ENCODE results near the gene SGSM2. TPM values are rescaled to one million over a fixed set of nuclear protein-coding genes. Genes with fewer than 3 reads are reported as not detected.

Gene SGSM2
- total and polyA plus RNA-seq, 2 experiments from 2014 or later: 13.7 to 52.4 TPM

- H2AFZ ChIP-seq: no peak overlapping the region
- H3K27me3 Mint-ChIP-seq (ENCODE audit: insufficient read depth, low read depth, poor library complexity): peaks cover 35% of the 10 kb centered on the region
- H3K9me3 Mint-ChIP-seq: peaks cover 3% of the 10 kb centered on the region; the same call in 1 of the 3 replicates
- H3K27ac Mint-ChIP-seq: peak overlapping the region; percentile 42; the same call in 1 of the 2 replicates
- no peaks in the 10 kb centered on the region for H3K27me3 ChIP-seq (ENCODE audit: insufficient read depth)
- no peak overlapping the region for H3K27ac ChIP-seq (ENCODE audit: low read depth)
- H3F3A ChIP-seq (replicated peaks; ENCODE audit: low read depth): peaks cover 16% of the 10 kb centered on the region
- no peak for ATAC-seq
- peaks cover 32% of the 10 kb centered on the region for H3K4me1 ChIP-seq (ENCODE audit: insufficient read depth)
- peaks cover 48% of the 10 kb centered on the region for H3K4me1 Mint-ChIP-seq
- H4K20me1 ChIP-seq (replicated peaks; ENCODE audit: insufficient read depth): no peaks in the 10 kb centered on the region; the same call in 1 of the 2 replicates
- H3K79me2 ChIP-seq (replicated peaks; ENCODE audit: insufficient read depth): peaks cover 48% of the 10 kb centered on the region
- H3K4me3 Mint-ChIP-seq: peak overlapping the region; percentile 96
- H3K4me2 ChIP-seq: peak overlapping the region; percentile 97
- no peak for DNase-seq (ENCODE audit: low spot score)
- H3K36me3 Mint-ChIP-seq (ENCODE audit: low read depth): peaks cover 10% of the 10 kb centered on the region; the same call in 1 of the 3 replicates
- H3K9me2 ChIP-seq (ENCODE audit: insufficient read depth): no peaks in the 10 kb centered on the region
- H3K36me3 ChIP-seq (ENCODE audit: insufficient read depth): no peaks in the 10 kb centered on the region
- TF ChIP-seq, protein P1, sequence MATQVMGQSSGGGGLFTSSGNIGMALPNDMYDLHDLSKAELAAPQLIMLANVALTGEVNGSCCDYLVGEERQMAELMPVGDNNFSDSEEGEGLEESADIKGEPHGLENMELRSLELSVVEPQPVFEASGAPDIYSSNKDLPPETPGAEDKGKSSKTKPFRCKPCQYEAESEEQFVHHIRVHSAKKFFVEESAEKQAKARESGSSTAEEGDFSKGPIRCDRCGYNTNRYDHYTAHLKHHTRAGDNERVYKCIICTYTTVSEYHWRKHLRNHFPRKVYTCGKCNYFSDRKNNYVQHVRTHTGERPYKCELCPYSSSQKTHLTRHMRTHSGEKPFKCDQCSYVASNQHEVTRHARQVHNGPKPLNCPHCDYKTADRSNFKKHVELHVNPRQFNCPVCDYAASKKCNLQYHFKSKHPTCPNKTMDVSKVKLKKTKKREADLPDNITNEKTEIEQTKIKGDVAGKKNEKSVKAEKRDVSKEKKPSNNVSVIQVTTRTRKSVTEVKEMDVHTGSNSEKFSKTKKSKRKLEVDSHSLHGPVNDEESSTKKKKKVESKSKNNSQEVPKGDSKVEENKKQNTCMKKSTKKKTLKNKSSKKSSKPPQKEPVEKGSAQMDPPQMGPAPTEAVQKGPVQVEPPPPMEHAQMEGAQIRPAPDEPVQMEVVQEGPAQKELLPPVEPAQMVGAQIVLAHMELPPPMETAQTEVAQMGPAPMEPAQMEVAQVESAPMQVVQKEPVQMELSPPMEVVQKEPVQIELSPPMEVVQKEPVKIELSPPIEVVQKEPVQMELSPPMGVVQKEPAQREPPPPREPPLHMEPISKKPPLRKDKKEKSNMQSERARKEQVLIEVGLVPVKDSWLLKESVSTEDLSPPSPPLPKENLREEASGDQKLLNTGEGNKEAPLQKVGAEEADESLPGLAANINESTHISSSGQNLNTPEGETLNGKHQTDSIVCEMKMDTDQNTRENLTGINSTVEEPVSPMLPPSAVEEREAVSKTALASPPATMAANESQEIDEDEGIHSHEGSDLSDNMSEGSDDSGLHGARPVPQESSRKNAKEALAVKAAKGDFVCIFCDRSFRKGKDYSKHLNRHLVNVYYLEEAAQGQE (IDR thresholded peaks at IDR 0.05; ENCODE audit: unreplicated experiment): no peak
- TF ChIP-seq ZNF114 (CRISPR knock-in tag; IDR thresholded peaks at IDR 0.05) (no peak), CTCF (conservative IDR thresholded peaks at IDR 0.05; ENCODE audit: low read depth in 2 of 2) (0 out of 4 replicates have a peak, but pooled peaks of 1 of the 2 experiments have one; percentile 13), POLR2AphosphoS5 (IDR thresholded peaks at IDR 0.05; ENCODE audit: low read depth) (no peak)
- H3K4me3 ChIP-seq: peak overlapping the region; percentile 83; the same call in 1 of the 2 replicates
Measured at GRCh38 chr17:2395258-2396181, 58.2 kb downstream of the SGSM2 start.

DNA sequence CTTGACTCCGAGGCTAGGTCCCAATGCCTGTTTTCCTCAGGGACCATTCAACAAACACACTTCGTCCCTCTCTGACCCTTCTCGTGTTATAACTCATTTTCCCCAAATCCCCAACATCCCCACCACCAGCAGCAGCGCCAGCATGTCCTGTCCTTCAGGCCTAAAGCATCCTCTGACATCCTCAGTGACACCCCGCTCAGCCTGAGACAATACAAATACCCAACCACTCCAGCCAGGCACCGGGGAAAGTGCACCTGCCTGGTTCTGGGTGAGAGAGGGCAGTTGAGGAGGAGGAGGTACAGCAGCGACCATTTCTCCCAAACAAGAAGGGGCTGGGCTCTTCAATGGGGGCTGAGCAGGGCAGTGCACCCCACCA lies 58.9 kb downstream of the SGSM2 start:
- ATAC-seq: no peak
- H2AFZ ChIP-seq: peak overlapping the region; percentile 59; the same call in 1 of the 2 replicates
- H3K4me1 Mint-ChIP-seq: peaks cover 48% of the 10 kb centered on the region

More for the DNA sequence above, 58.9 kb downstream of the SGSM2 start:
- Histone ChIP-seq H4K20me1 (replicated peaks; ENCODE audit: insufficient read depth) (no peaks in the 10 kb centered on the region; the same call in 1 of the 2 replicates), H3K4me2 (peak overlapping the region; percentile 97), H3K79me2 (replicated peaks; ENCODE audit: insufficient read depth) (peaks cover 42% of the 10 kb centered on the region), H3K4me3 (peak overlapping the region; percentile 83), H3F3A (replicated peaks; ENCODE audit: low read depth) (peaks cover 16% of the 10 kb centered on the region), H3K27ac (ENCODE audit: low read depth) (peak overlapping the region; percentile 84), H3K4me1 (ENCODE audit: insufficient read depth) (peaks cover 32% of the 10 kb centered on the region), H3K9me2 (ENCODE audit: insufficient read depth) (no peaks in the 10 kb centered on the region), H3K27me3 (ENCODE audit: insufficient read depth) (no peaks in the 10 kb centered on the region), H3K36me3 (ENCODE audit: insufficient read depth) (no peaks in the 10 kb centered on the region)
- no peak for DNase-seq (ENCODE audit: low spot score)
- H3K36me3 Mint-ChIP-seq (ENCODE audit: low read depth): peaks cover 10% of the 10 kb centered on the region; the same call in 1 of the 3 replicates
- TF ChIP-seq, protein P1 (IDR thresholded peaks at IDR 0.05; ENCODE audit: unreplicated experiment): no peak
- TF ChIP-seq EZH2phosphoT487 (IDR thresholded peaks at IDR 0.05; ENCODE audit: unreplicated experiment) (no peak), JUNB (IDR thresholded peaks at IDR 0.05; ENCODE audit: unreplicated experiment) (no peak)
- peak overlapping the region; percentile 96 for H3K4me3 Mint-ChIP-seq
- H3K9me3 Mint-ChIP-seq: peaks cover 3% of the 10 kb centered on the region; the same call in 1 of the 3 replicates
- H3K27me3 Mint-ChIP-seq (ENCODE audit: insufficient read depth, low read depth, poor library complexity): peaks cover 29% of the 10 kb centered on the region
- peak overlapping the region; percentile 42; the same call in 1 of the 2 replicates for H3K27ac Mint-ChIP-seq
